HG02981 (cell line): ENCODE results near the gene SCNN1B.

Source experiments
- ATAC-seq: cut with Tn5 transposase; IDR thresholded peaks from one replicate; pipeline ENCODE4 v1.9.1; 2021; ENCODE audit warnings: mild to moderate bottlenecking, moderate library complexity; ENCODE audit not compliant: unreplicated experiment

The SCNN1B gene

GRCh38 chr16:23401139-23401538 lies 99.0 kb downstream of the SCNN1B start:
- ATAC-seq, result no peak

GRCh38 chr16:23402100-23402499 lies 100.0 kb downstream of the SCNN1B start:
- no peak for ATAC-seq

GRCh38 chr16:23403547-23403946 lies 101.4 kb downstream of the SCNN1B start:
- no peak for ATAC-seq

DNA sequence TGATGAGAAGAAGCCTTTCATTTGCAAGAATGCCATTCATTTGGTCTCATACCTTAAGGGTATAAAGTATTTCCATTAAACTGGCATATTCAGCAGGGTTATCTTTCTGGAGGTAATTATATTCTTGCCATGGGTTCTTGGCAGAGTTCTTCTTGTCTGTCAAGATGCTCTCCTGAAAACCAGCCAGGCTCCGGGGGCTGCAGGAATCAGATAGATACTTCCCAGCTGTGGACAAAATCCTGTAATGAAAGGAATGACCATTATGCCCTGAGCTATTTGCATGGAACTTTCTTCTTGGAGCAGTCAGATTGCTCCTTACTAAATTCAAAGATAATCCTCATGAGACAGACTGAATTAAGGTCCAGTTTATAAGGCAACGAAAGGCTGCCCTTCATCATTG lies 103.9 kb downstream of the SCNN1B start:
- no peak for ATAC-seq

- ATAC-seq, result no peak
These were observed 104.6 kb downstream of the SCNN1B start for GRCh38 chr16:23406546-23407240.

DNA sequence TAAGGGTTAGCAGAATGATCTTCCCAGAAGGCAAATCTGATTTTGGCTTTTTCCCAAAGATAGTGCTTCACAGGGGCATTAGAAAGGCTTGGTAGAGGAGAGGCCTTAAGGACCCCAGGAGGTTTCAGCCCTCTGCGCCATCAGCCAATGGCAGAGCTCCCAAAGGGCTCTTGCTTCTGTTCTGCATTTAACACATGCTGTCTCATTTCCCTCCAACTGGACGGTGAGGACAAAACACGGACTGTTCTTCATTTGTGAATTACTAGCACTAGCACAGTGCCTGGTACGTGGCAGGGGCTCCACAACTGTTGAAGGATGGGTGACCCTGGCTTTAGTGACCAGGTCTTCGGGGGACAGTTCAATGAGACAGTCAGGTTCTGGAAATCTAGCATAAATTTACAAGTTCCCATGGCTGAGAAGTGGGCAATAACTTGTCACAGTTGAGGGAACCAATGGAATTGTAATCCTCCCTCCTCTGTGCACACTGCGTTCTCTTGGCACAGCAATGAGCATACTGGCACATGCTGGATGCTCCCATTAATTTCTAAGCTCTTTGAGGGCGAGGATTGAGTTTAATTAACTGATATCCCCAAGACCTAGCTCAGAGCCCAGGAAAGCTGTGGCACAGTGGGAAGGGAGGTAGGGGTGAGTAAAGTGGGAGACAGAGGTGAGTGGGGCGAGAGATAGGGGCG lies 105.5 kb downstream of the SCNN1B start:
- ATAC-seq, result no peak

DNA sequence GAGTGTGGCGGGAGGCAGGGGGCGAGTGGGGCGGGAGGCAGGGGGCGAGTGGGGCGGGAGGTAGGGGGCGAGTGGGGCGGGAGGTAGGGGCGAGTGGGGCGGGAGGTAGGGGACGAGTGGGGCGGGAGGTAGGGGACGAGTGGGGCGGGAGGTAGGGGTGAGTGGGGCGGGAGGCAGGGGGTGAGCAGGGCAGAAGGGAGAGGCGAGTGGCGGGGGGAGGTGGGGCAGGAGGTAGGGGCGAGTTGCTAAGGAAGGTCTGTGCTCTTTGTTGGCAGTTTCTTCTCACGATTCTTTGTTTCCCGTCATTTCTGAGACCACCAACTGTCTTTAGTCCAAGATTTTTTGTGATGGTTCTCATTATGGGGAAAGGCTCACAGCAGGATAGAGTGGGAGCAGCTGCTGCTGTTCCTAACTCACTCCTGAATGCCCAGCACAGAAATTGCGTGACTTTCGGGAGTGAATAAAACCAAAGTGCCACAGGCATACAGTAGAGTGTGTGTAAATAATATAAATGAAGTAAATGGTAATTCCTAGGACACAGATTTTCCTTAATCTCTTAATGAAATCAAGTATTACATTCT lies 106.2 kb downstream of the SCNN1B start:
- ATAC-seq, result no peak

- no peak for ATAC-seq
These were observed 106.8 kb downstream of the SCNN1B start for GRCh38 chr16:23408823-23409298.

- ATAC-seq, result no peak
These were observed 107.4 kb downstream of the SCNN1B start for GRCh38 chr16:23409522-23409921.

DNA sequence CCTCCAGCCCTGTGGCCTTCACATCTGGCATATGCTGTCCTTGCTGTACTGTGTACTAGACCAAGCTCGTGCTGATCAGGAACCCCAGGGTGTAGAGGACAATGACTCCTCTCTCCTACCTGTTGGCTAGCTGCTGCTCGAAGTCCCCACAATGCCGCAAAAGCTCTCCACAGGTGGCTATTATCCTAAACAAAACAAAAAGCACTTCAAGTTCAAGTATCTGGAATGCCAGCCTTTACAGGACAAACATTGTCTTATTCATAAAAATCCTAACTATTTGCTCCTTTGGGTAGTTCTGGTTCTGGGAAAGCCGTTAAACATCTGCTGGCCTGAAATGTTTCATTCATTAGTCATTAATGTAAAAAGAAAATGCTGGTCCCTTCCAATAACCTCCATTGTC lies 108.1 kb downstream of the SCNN1B start:
- ATAC-seq, result no peak

DNA sequence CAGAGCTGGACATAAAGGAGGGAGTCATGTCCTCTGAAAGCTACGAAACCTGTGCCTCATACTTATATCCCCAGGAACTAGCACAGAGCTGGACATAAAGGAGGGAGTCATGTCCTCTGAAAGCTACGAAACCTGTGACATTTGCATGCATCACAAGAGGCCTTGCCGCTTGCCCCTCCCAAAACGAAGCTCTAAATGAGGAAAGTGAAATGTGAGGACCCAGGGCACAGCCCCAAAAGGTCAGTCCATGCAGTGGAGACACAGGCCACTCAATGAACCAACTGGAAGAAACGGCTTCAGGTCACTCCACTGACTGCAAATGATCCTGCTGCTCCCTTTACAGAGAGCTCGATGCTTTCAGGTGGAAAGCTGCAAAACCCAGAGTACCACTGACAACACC lies 112.6 kb downstream of the SCNN1B start:
- no peak for ATAC-seq

DNA sequence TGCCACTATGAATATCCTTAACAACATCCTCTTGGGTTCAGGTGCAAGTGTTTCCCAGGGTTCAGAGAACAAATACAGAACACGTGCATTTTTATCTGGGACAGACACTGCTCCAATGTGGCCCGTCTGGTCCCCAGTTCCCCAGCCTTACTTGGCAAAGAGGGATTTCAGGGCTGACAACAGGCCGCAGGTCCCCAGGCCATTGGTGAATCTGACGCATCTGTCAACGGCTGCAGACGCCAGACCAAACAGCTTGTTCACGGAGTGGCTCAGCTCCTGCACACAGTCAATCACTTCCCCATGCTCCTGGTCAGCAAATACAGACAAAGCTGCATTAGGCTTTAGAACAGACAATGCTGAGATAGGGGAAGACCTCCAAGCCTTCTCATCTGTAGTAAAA lies 114.7 kb downstream of the SCNN1B start:
- no peak for ATAC-seq

DNA sequence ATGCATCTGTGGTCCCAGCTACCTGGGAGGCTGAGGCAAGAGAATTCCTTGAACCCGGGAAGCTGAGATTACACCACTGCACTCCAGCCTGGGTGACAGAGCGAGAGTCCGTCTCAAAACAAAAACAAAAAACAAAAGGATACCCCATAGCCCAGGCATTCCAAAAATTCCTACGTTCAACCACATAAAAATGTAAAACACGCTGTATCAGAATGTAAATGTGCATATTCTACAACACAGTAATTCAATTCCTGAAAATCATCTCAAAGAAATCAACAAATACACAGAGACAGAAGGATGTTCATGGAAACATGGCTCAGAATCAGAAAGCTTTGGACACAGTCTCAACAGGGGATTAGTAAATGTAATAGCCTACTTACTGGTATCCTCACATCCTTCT lies 117.9 kb downstream of the SCNN1B start:
- no peak for ATAC-seq

GRCh38 chr16:23423496-23424049 lies 121.5 kb downstream of the SCNN1B start:
- ATAC-seq, result no peak

GRCh38 chr16:23424292-23424958 lies 122.3 kb downstream of the SCNN1B start:
- ATAC-seq, result no peak

DNA sequence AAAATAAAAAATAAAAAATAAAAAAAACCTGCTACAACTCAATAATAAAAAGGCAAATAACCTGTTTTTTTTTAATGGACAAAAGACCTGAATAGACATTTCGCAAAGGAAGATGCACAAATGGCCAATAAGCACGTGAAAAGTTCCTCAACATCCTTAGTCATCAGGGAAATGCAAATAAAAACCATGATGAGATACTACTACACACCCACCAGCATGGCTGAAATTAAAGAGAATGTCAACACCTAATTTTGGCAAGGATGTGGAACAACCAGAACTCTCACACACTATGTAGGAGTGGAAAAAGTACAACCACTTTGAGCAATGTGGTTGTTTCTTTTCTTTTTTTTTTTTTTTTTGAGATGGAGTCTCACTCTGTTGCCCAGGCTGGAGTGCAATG lies 126.2 kb downstream of the SCNN1B start:
- no peak for ATAC-seq
